GM21528 (cell line): ENCODE measurements around the gene GRM6.

Source experiments
- ATAC-seq: cut with Tn5 transposase; IDR thresholded peaks from one replicate; pipeline ENCODE4 v1.9.1; 2021; ENCODE audit warnings: mild to moderate bottlenecking, moderate library complexity; ENCODE audit not compliant: unreplicated experiment, low FRiP score

Gene GRM6

GRCh38 chr5:178984145-178985072 lies 10.7 kb downstream of the GRM6 start:
- ATAC-seq, result no peak

GRCh38 chr5:178983728-178984127 lies 11.4 kb downstream of the GRM6 start:
- ATAC-seq, result no peak

- ATAC-seq, result no peak
These were observed 12.2 kb downstream of the GRM6 start for GRCh38 chr5:178982941-178983340.

GRCh38 chr5:178981381-178981780 lies 13.7 kb downstream of the GRM6 start:
- no peak for ATAC-seq

GRCh38 chr5:178965465-178966055 lies 29.6 kb downstream of the GRM6 start:
- no peak for ATAC-seq

- no peak for ATAC-seq
These were observed 53.8 kb downstream of the GRM6 start for GRCh38 chr5:178941361-178941760.

GRCh38 chr5:178940569-178941360 lies 54.4 kb downstream of the GRM6 start, which contains the start of gene ZNF454:
TSS of gene ZNF454 (plus strand) at chr5:178941198. CDS start at chr5:178942792, 1,594 bp downstream.
- ATAC-seq, result no peak

- no peak for ATAC-seq
These were observed 63.0 kb downstream of the GRM6 start for GRCh38 chr5:178931846-178932760.
